Measurements from ENCODE around the gene FZD4.

FZD4 gene

DNA sequence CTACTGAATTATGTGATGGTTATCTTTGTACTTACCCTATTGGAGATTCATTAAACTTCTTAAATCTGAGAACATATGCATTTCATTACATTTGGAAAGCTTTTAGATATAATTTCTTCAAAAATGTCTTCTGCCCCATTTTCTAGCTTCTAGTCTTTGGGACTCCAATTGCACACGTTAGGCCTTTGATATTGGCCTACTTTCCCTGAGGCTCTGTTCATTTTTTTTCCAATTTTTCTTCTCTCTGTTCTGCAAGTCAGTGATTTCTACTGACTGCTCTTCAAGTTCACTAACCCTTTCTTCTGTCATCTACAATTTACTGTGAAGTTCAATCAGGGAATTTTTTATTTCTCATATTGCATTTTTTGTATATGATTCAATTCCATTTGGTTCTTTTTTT is 43.0 kb downstream of the FZD4 start:
- DNase-seq (ENCODE audit: low read depth in 2 of 2), result no peak

DNA sequence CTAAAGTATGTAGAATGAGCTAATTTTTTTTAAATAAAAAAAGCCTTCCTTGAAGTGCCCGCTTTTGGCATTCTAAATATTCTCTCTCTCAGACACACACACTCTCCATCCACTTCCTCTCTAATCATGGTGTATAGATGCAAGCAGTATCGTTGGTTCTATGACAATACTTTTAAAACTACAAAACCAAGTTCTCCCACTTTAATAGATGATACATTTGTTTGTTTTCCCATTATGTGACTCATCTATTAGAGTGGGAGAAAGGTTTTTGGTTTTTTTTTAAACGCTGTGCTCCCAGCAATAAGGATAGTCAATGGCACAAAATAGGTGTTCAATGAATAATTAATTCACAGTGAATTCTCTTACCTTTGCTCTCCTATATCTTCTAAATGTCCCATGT is 44.6 kb downstream of the FZD4 start:
- no peak for DNase-seq (ENCODE audit: low read depth in 2 of 2)

DNA sequence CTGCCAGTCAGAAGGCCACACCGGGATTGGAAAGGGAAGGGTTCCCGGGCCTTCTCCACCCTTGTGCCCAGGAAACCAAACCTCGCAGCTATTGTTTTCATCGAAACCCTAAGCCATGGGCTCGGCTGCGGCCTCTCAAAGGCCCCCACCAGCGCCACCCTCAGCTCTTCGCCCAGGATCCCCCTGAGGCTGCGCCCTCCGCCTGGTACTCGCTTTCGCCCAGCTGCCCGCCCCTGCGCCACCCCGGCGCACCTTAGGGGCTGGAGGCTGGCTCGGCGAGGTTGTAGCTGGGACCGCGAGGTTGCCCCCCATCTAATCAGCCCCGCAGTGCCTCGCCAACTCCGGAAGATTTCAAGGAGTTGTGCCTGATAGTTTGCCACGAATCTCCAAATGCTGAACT is 49.0 kb downstream of the FZD4 start:
- DNase-seq (ENCODE audit: low read depth in 2 of 2), result no peak

DNA sequence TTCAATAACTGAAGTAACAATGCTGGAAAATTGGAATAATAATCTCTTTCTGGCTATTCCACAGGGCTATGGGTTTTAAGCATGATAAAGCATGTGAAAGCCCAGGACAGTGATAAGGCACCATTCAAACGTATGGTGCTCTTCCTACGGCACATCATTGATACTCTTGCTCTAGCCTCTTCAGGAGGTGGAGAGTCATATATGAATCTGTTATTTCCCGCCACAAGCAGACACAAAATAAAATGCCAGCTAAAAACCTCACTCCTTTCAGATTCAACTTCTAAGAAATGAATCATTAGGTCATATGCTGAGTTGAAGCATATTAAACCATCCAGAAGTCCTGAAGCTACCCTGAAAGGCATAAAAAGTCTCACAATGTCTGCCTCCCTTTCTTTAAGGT is 49.9 kb downstream of the FZD4 start:
- DNase-seq (ENCODE audit: low read depth in 2 of 2), result no peak

DNA sequence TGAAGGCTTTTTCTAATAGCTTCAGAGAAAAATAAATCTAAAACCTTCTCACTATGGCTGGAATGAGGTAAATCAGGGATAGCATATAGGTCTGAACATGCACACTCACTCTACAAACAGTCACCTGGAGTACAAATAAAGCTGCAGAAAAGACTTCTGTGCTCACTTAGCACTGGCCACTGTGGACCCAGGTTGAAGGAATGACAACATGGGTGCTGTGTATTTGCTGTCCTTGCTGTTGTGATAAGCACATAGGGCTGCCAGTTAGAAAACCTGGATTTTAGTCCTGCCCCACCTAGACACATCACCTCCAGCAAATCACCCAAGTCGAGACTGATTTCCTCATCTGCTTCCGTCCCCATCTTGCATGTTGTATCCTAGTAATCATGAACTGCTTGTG is 51.2 kb downstream of the FZD4 start:
- no peak for DNase-seq (ENCODE audit: low read depth in 2 of 2)

DNA sequence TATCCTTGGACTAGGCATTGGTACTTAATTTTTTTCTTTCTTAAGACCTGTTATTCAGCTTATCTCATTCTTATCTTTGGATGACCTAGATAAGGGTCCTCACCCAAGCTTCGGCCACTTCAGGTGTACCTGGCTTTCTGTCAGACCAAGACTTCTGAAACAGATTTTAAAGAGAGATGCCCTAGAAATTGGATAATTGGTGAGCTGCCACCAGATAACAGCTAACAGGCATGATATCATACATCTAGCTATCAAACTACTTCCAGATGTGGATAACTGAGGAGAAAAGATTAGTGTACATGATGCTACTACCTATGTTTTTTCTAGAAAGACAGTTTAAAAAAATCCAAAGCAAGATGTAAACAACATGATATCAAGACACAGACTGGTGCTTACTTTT is 52.9 kb downstream of the FZD4 start:
- DNase-seq (ENCODE audit: low read depth in 2 of 2), result no peak

DNA sequence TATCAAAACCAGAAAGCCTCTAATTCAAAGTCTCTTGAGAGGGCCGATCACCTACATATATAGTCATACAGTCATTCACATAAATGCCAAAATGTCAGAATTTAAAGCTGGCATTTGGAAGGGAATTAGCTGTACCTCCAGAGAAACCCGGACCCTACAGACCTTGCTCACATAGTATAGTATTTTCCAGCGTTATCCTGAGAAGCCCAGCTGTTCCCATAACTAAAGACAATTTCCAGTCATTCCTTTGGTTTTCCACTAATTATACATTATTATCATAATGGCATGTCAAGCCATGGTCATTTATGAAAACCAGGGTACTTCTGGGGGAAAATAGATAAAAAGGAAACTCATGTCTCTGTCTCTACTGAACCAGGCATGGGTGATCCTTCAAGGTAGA is 53.6 kb downstream of the FZD4 start:
- DNase-seq (ENCODE audit: low read depth in 2 of 2), result no peak

DNA sequence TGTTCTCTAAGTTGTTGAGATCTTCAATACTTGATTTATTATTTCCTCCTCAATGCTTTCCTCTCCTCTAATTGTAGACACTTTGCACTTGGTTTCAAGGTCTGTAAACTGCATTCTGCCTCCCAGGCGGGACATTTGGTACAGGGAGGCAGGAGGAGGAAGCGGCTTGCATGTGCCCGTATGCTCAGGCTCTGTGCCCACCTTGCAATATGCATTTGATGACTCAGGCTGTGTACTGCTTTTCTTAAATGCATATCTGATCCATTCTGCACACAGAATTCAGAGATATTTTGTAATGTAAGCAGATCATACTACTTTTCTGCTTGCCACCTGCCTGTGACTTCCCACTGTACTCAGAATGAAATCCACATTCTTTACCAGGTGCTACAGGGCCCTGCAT is 55.0 kb downstream of the FZD4 start:
- DNase-seq (ENCODE audit: low read depth in 2 of 2), result no peak

DNA sequence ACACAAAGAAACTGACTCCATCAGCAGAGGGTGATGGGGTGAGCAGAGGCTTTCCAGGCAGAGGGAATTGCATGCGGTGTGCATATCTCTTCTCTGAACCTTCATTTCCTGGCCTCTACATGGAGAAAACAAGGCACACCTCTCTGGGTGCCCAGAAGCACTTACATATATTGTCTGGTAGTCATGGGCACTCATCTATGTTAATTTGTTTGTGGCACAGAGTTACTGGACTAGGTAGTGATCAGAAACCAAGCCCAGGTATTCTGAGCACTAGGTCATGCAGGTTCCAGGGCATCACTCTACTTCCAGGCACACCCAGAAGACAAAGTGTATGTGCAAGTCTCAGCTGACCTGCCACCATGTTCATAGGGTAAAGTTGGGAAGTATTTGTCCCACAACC is 56.5 kb downstream of the FZD4 start:
- no peak for DNase-seq (ENCODE audit: low read depth in 2 of 2)

DNA sequence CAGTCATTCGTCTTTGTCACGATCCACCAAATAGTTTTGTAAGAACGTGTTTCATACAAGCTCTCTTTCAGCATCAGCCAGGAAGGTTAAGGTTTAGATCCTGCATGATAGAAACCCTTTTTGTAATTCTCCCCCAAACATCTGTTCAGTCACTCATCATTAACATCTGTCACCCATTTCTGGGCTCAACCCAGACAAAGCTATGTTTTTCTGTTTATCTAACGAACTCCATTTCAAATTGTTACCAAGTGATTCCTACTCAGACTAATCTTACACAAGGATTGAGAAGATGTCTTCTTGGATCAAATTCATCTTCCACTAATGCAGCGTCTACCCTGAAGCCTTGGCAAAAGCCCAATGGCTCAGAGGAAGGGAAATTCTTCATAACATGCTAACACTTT is 58.8 kb downstream of the FZD4 start:
- no peak for DNase-seq (ENCODE audit: low read depth in 2 of 2)
